SW480 (cell line): ENCODE measurements around the gene OPN1MW.
"Not testable (repeated sequence)": the region's sequence is repeated elsewhere in the genome, so short reads cannot be mapped to it uniquely, and the experiment has no call there.

Source experiments
- DNase-seq: peaks from one replicate; pipeline ENCODE4 v3.0.0-alpha.2; 2016; ENCODE audit warnings: low spot score

OPN1MW gene

DNA sequence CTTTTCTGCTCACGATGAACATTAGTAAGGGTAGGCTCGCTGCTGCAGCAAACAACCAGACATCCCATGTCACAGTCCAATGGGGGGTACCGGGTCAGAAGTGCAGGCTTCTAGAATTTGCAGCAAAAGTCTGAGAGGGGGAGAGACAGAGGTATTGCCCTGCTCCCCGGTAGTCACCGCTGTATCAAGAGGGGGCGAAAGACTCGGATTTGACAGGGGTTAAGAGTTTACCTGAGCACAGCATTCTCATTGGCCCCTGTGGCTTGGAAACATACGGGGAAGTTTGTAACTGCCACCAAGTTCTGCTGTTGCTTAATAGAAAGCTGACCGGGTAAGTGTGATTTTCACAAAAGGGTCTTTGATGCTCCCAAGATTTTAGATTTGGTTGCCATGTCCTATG is 28.7 kb downstream of the OPN1MW start:
- not testable (repeated sequence) for DNase-seq

- not testable (repeated sequence) for DNase-seq
Measured at GRCh38 chrX:154211499-154211898, 29.1 kb downstream of the OPN1MW start.

GRCh38 chrX:154219456-154219855 is 37.1 kb downstream of the OPN1MW start, which contains the start of gene OPN1MW2:
TSS of gene OPN1MW2 (plus strand) at chrX:154219756. CDS start at chrX:154219816, 60 bp downstream.
- DNase-seq, result not testable (repeated sequence)

DNA sequence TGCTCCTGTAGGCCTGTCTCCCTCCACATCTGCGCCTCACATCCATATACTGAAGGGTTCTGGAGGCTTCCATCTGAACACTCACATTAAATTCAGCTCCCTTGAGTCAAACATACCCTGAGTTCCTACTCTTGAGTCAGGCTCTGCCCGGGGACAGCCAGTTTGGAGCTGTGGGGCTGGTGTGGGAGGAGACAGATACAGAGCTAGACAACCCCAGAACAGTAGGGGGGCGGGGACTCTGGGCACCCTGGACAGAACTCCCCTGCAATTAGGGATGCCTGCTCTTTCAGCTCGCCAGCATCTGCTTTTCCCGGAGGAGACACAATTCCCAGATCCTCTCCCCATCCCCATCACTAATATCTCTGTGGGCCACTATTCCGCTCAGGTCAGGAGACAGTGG is 42.9 kb downstream of the OPN1MW start:
- DNase-seq, result not testable (repeated sequence)

DNA sequence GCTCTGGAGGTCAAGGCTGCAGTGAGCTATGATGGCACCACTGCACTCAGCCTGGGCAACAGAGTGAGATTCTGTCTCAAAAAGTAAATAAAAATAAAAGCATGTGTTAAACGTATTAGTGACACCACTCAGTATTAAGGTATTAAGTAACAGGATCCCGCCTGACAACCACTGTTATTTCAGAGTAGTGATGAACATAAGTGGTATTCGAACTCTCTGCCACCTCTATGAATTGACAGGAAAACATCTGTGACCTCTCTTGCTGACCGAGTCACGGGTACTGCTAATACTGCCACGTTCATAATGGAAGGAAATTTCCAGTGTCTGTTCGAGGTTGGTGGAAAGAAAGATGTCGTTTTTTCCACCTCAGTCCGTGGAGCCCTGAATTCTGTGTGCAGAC is 44.3 kb downstream of the OPN1MW start:
- not testable (repeated sequence) for DNase-seq

- not testable (repeated sequence) for DNase-seq
Measured at GRCh38 chrX:154231443-154231842, 49.0 kb downstream of the OPN1MW start.

GRCh38 chrX:154233620-154234019 is 51.2 kb downstream of the OPN1MW start:
- DNase-seq, result not testable (repeated sequence)

DNA sequence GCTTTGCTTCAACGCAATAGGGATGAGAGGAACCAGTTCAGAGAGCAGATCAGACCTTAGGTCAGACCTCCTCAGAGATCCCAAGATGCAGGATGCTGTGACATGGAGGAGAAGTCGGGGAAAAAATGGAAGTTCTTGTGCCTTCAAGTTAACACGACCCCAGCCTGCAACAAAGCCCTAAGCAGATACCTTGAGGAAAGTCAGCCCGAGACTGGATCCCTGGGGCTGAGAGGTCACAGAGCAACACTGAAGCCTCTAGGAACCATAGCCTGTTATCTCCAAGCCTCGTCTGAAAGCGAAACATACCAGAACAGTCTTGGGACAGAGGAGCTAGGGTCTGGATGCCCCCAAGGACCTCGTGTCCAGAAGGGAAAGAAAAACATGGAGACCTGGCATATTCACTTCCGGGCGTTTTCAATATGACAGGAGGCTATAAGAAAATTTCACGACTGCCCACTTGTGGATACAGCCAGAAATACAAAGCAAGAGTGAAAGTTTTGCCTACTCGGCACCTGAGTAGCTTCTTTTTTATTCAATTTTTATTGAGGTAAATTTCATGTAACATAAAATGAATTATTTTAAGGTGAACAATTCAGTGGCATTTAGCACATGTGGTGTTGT is 56.7 kb downstream of the OPN1MW start:
- DNase-seq, result not testable (repeated sequence)

DNA sequence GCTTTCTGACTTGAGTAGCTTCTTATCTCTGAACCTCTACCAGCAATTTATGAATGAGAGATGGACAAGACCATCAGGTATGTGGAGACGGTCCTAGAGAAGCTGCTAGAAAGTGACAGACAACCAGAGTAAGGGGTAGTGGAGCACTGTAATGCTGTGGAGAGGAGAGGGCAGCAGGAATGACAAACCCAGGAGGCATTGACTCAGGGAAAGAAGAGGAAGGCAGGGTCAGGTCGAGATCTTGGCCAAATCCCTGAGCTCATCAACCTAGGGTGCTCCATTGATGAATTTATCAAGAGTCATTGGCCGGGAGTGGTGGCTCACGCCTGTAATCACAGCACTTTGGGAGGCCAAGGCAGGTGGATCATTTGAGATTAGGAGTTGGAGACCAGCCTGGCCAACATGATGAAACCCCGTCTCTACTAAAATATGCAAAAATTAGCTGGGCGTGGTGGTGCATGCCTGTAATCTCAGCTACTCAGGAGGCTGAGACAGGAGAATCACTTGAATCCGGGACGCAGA is 57.6 kb downstream of the OPN1MW start:
- DNase-seq, result not testable (repeated sequence)
